Right lobe of liver (tissue), 4 donors: ENCODE results near the gene TMPRSS15.
"Not testable (repeated sequence)": the region's sequence is repeated elsewhere in the genome, so short reads cannot be mapped to it uniquely, and the experiment has no call there.

Experiments
- CTCF ChIP-seq, 4 donors: fragments of 200-600 bp in 3 of 4; fragments of 450-650 bp in 1 of 4; IDR thresholded peaks; one replicate each; pipeline versions ENCODE4 v1.5.1 to v1.8.0; 2016 to 2022; ENCODE audit warnings: antibody characterized with exemption in 4 of 4, mild to moderate bottlenecking in 2 of 4
- POLR2A ChIP-seq: fragments of 450-650 bp; IDR thresholded peaks from one replicate; pipeline ENCODE4 v1.6.1; 2017; ENCODE audit warnings: antibody characterized with exemption, mild to moderate bottlenecking
- donor health status: DM: no; HTN: no; CAD: no.
- donor health status: DM: no; HTN: no; CAD: no.
- donor health status: DM: no; HTN: yes; CAD: no.

GRCh38 chr21:18382934-18383619, 20.5 kb downstream of the TMPRSS15 start:
- TF ChIP-seq CTCF (IDR thresholded peaks at IDR 0.05); POLR2A: not testable (repeated sequence)
